ENCODE measurements around the gene OR4C16.

OR4C16 gene

GRCh38 chr11:55571828-55572227 lies at the start of gene OR4C16:
OR4C16 (plus strand) TSS chr11:55572128; CDS start chr11:55572128, 0 bp downstream.
- ATAC-seq (ENCODE audit: insufficient read depth, low read depth) (no peak), DNase-seq (no peak)
- Histone ChIP-seq H3K4me2 (ENCODE audit: insufficient read depth, low read length) (no peak within 1 kb of the TSS), H3K4me1 (ENCODE audit: insufficient read depth, low read length) (no peaks in the 10 kb centered on the region), H3K27ac (ENCODE audit: low read length) (no peak within 1 kb of the TSS), H3K9me3 (ENCODE audit: insufficient read depth, low read length, severe bottlenecking) (peaks cover 8% of the 10 kb centered on the region), H3K36me3 (ENCODE audit: insufficient read depth, low read length) (no peaks in the 10 kb centered on the region), H3K9ac (ENCODE audit: low read depth, low read length) (no peak within 1 kb of the TSS), H3K4me3 (ENCODE audit: low read depth in 1 of 2, low read length in 2 of 2) (no peak within 1 kb of the TSS), H2AFZ (ENCODE audit: low read depth, low read length) (no peak within 1 kb of the TSS), H3K27me3 (ENCODE audit: insufficient read depth, low read length, poor library complexity) (no peaks in the 10 kb centered on the region), H4K20me1 (ENCODE audit: insufficient read depth, low read length) (no peaks in the 10 kb centered on the region), H3K79me2 (ENCODE audit: insufficient read depth, low read length) (no peaks in the 10 kb centered on the region)
- TF ChIP-seq CTCF (IDR thresholded peaks at IDR 0.05; ENCODE audit: borderline replicate concordance, extremely low read depth, low read length, poor library complexity, severe bottlenecking): no peak
- TF ChIP-seq EZH2 (IDR thresholded peaks at IDR 0.05; ENCODE audit: borderline replicate concordance, low read depth, low read length, severe bottlenecking): no peak

GRCh38 chr11:55554169-55554568 lies 17.8 kb upstream of the OR4C16 start, which contains the start of gene OR4C15:
OR4C15 (plus strand) TSS chr11:55554469; CDS start chr11:55554469, 0 bp downstream.
- Histone ChIP-seq H3K9ac (ENCODE audit: low read depth, low read length) (no peak within 1 kb of the TSS), H3K4me3 (ENCODE audit: low read depth in 1 of 2, low read length in 2 of 2) (no peak within 1 kb of the TSS), H3K79me2 (ENCODE audit: insufficient read depth, low read length) (no peaks in the 10 kb centered on the region), H3K4me1 (ENCODE audit: insufficient read depth, low read length) (no peaks in the 10 kb centered on the region), H2AFZ (ENCODE audit: low read depth, low read length) (no peak within 1 kb of the TSS), H3K9me3 (ENCODE audit: insufficient read depth, low read length, severe bottlenecking) (peaks cover 6% of the 10 kb centered on the region), H4K20me1 (ENCODE audit: insufficient read depth, low read length) (no peaks in the 10 kb centered on the region), H3K4me2 (ENCODE audit: insufficient read depth, low read length) (no peak within 1 kb of the TSS), H3K27me3 (ENCODE audit: insufficient read depth, low read length, poor library complexity) (no peaks in the 10 kb centered on the region), H3K36me3 (ENCODE audit: insufficient read depth, low read length) (no peaks in the 10 kb centered on the region), H3K27ac (ENCODE audit: low read length) (no peak within 1 kb of the TSS)
- no peak for DNase-seq
- TF ChIP-seq EZH2 (IDR thresholded peaks at IDR 0.05; ENCODE audit: borderline replicate concordance, low read depth, low read length, severe bottlenecking): no peak
- TF ChIP-seq CTCF (IDR thresholded peaks at IDR 0.05; ENCODE audit: borderline replicate concordance, extremely low read depth, low read length, poor library complexity, severe bottlenecking): no peak
- no peak for ATAC-seq (ENCODE audit: insufficient read depth, low read depth)

GRCh38 chr11:55572548-55572947 lies 620 bp downstream of the OR4C16 start:
- Histone ChIP-seq H3K4me1 (ENCODE audit: insufficient read depth, low read length) (no peaks in the 10 kb centered on the region), H3K4me2 (ENCODE audit: insufficient read depth, low read length) (no peak overlapping the region), H3K9me3 (ENCODE audit: insufficient read depth, low read length, severe bottlenecking) (peaks cover 8% of the 10 kb centered on the region), H4K20me1 (ENCODE audit: insufficient read depth, low read length) (no peaks in the 10 kb centered on the region), H2AFZ (ENCODE audit: low read depth, low read length) (no peak overlapping the region), H3K79me2 (ENCODE audit: insufficient read depth, low read length) (no peaks in the 10 kb centered on the region), H3K4me3 (ENCODE audit: low read depth in 1 of 2, low read length in 2 of 2) (no peak overlapping the region), H3K36me3 (ENCODE audit: insufficient read depth, low read length) (no peaks in the 10 kb centered on the region), H3K27ac (ENCODE audit: low read length) (no peak overlapping the region), H3K27me3 (ENCODE audit: insufficient read depth, low read length, poor library complexity) (no peaks in the 10 kb centered on the region), H3K9ac (ENCODE audit: low read depth, low read length) (no peak overlapping the region)
- DNase-seq: no peak
- ATAC-seq (ENCODE audit: insufficient read depth, low read depth): no peak
- no peak for TF ChIP-seq CTCF (IDR thresholded peaks at IDR 0.05; ENCODE audit: borderline replicate concordance, extremely low read depth, low read length, poor library complexity, severe bottlenecking)
- no peak for TF ChIP-seq EZH2 (IDR thresholded peaks at IDR 0.05; ENCODE audit: borderline replicate concordance, low read depth, low read length, severe bottlenecking)

- TF ChIP-seq EZH2 (IDR thresholded peaks at IDR 0.05; ENCODE audit: borderline replicate concordance, low read depth, low read length, severe bottlenecking): no peak
- no peak for TF ChIP-seq CTCF (IDR thresholded peaks at IDR 0.05; ENCODE audit: borderline replicate concordance, extremely low read depth, low read length, poor library complexity, severe bottlenecking)
- no peaks in the 10 kb centered on the region for H4K20me1 ChIP-seq (ENCODE audit: insufficient read depth, low read length)
- no peak within 1 kb of the TSS for H3K9ac ChIP-seq (ENCODE audit: low read depth, low read length)
- no peak within 1 kb of the TSS for H3K4me3 ChIP-seq (ENCODE audit: low read depth in 1 of 2, low read length in 2 of 2)
- no peaks in the 10 kb centered on the region for H3K27me3 ChIP-seq (ENCODE audit: insufficient read depth, low read length, poor library complexity)
- H2AFZ ChIP-seq (ENCODE audit: low read depth, low read length): no peak within 1 kb of the TSS
- no peak within 1 kb of the TSS for H3K4me2 ChIP-seq (ENCODE audit: insufficient read depth, low read length)
- DNase-seq: no peak
- H3K9me3 ChIP-seq (ENCODE audit: insufficient read depth, low read length, severe bottlenecking): no peaks in the 10 kb centered on the region
- H3K27ac ChIP-seq (ENCODE audit: low read length): no peak within 1 kb of the TSS
- ATAC-seq (ENCODE audit: insufficient read depth, low read depth): no peak
- H3K4me1 ChIP-seq (ENCODE audit: insufficient read depth, low read length): no peaks in the 10 kb centered on the region
- no peaks in the 10 kb centered on the region for H3K79me2 ChIP-seq (ENCODE audit: insufficient read depth, low read length)
- H3K36me3 ChIP-seq (ENCODE audit: insufficient read depth, low read length): no peaks in the 10 kb centered on the region
Measured at GRCh38 chr11:55607545-55607944, 35.6 kb downstream of the OR4C16 start, which contains the start of gene OR4C11. OR4C11 (minus strand) TSS chr11:55607645; CDS start chr11:55604373, 3,272 bp downstream.

All from DND-41 (cell line).